IPS-20b (cell line): ENCODE measurements around the gene TESPA1.
"Not testable (repeated sequence)": the region's sequence is repeated elsewhere in the genome, so short reads cannot be mapped to it uniquely, and the experiment has no call there.

Experiments used
- H3K27ac ChIP-seq: one replicate; pipeline ENCODE4 v1.5.1; 2013; ENCODE audit warnings: low read length
- H3K27me3 ChIP-seq: 2 replicates; pipeline ENCODE4 v1.6.1; 2013; ENCODE audit warnings: mild to moderate bottlenecking, low read length, inconsistent platforms; ENCODE audit not compliant: insufficient read depth
- H3K36me3 ChIP-seq: 2 replicates; pipeline ENCODE4 v1.6.1; 2013; ENCODE audit warnings: low read depth, mild to moderate bottlenecking, inconsistent platforms, low read length, moderate library complexity; ENCODE audit not compliant: insufficient read depth
- H3K4me1 ChIP-seq: 2 replicates; pipeline ENCODE4 v1.6.1; 2013; ENCODE audit warnings: mild to moderate bottlenecking, control low read depth, inconsistent platforms, low read length, moderate library complexity; ENCODE audit not compliant: insufficient read depth
- H3K4me3 ChIP-seq: 2 replicates; pipeline ENCODE4 v1.5.1; 2013; ENCODE audit warnings: mild to moderate bottlenecking, low read length, inconsistent platforms
- H3K9ac ChIP-seq: 2 replicates; pipeline ENCODE4 v1.6.1; 2013; ENCODE audit warnings: low read depth, mild to moderate bottlenecking, inconsistent platforms, low read length, moderate library complexity
- H3K9me3 ChIP-seq: 2 replicates; pipeline ENCODE4 v1.6.1; 2013; ENCODE audit warnings: mild to moderate bottlenecking, low read depth, low read length, inconsistent platforms; ENCODE audit not compliant: insufficient read depth

Gene TESPA1

GRCh38 chr12:54956818-54957641 lies 27.5 kb downstream of the TESPA1 start:
- Histone ChIP-seq H3K27ac (no peak overlapping the region), H3K27me3 (no peaks in the 10 kb centered on the region), H3K9ac (no peak overlapping the region), H3K4me1 (peaks cover 3% of the 10 kb centered on the region; the same call in 1 of the 2 replicates), H3K36me3 (no peaks in the 10 kb centered on the region), H3K9me3 (no peaks in the 10 kb centered on the region), H3K4me3 (no peak overlapping the region)

DNA sequence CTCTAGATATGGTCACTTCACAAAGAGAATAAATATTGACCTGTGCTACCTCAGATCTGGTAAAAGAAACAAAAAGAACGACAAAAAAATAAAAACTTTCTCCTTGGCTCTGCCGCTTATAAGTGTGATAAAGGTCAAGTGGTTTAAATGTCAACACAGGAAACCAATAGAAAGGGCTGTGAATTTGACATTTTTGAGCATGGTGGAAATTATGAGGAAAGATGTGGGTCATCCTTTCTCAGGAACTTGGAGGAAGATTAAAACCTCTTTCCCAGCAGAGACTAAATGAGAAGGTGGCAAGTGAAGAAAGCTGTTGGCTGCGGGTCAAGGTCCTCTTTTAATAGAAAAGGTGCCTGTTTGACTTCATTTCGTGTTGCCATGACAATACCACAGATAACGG lies 28.2 kb downstream of the TESPA1 start:
- H3K9me3 ChIP-seq = no peaks in the 10 kb centered on the region
- no peaks in the 10 kb centered on the region for H3K36me3 ChIP-seq
- H3K27me3 ChIP-seq = no peaks in the 10 kb centered on the region
- H3K9ac ChIP-seq = no peak overlapping the region
- H3K4me3 ChIP-seq = no peak overlapping the region
- no peak overlapping the region for H3K27ac ChIP-seq
- H3K4me1 ChIP-seq = peaks cover 3% of the 10 kb centered on the region; the same call in 1 of the 2 replicates

GRCh38 chr12:54954801-54955200 lies 29.8 kb downstream of the TESPA1 start:
- Histone ChIP-seq H3K36me3 (no peaks in the 10 kb centered on the region), H3K9ac (no peak overlapping the region), H3K9me3 (no peaks in the 10 kb centered on the region), H3K4me3 (no peak overlapping the region), H3K27me3 (no peaks in the 10 kb centered on the region), H3K27ac (no peak overlapping the region), H3K4me1 (no peaks in the 10 kb centered on the region)

GRCh38 chr12:54954228-54954627 lies 30.3 kb downstream of the TESPA1 start:
- Histone ChIP-seq H3K27ac (no peak overlapping the region), H3K36me3 (no peaks in the 10 kb centered on the region), H3K9me3 (no peaks in the 10 kb centered on the region), H3K4me1 (no peaks in the 10 kb centered on the region), H3K4me3 (no peak overlapping the region), H3K27me3 (no peaks in the 10 kb centered on the region), H3K9ac (no peak overlapping the region)

DNA sequence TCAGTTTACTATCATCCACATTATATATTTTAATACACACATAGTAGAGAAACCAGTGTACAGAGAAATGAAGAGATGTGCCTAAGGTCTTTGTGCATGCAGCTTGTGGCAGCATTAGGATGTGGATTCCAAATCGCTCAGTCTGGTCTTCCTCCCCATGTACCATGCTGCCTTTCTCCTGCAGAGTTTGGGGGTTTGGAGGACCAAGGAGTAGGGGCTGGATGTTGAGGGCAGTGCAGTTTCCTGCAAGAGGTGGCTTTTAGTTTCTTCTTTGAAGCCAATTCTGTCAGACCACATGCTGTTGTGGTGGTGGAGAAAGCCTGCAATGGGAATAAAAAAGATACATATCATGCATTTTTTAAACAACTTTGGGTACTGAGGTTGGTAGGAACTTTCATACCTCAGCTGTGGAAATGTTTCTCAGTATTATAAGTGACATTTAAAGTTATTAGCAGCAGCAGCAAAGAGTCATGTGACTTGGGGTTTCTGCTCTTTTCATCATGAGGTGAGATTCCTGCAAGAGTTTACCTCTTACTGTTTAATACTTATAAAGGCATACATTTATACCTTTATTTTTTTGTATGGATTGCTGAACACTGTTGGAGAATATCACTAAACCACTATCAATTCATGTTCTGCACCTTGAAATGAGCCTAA lies 34.4 kb downstream of the TESPA1 start:
- Histone ChIP-seq H3K9me3 (no peaks in the 10 kb centered on the region), H3K9ac (no peak overlapping the region), H3K27ac (no peak overlapping the region), H3K4me3 (no peak overlapping the region), H3K27me3 (no peaks in the 10 kb centered on the region), H3K36me3 (no peaks in the 10 kb centered on the region), H3K4me1 (peaks cover 3% of the 10 kb centered on the region; the same call in 1 of the 2 replicates)

- no peaks in the 10 kb centered on the region for H3K36me3 ChIP-seq
- no peaks in the 10 kb centered on the region for H3K27me3 ChIP-seq
- H3K4me3 ChIP-seq = no peak overlapping the region
- no peak overlapping the region for H3K27ac ChIP-seq
- H3K4me1 ChIP-seq = peaks cover 3% of the 10 kb centered on the region; the same call in 1 of the 2 replicates
- no peak overlapping the region for H3K9ac ChIP-seq
- H3K9me3 ChIP-seq = no peaks in the 10 kb centered on the region
Observed at GRCh38 chr12:54949073-54949711, 35.4 kb downstream of the TESPA1 start.

GRCh38 chr12:54948171-54948570 lies 36.4 kb downstream of the TESPA1 start:
- Histone ChIP-seq H3K4me1 (peaks cover 3% of the 10 kb centered on the region; the same call in 1 of the 2 replicates), H3K27me3 (no peaks in the 10 kb centered on the region), H3K36me3 (no peaks in the 10 kb centered on the region), H3K27ac (no peak overlapping the region), H3K4me3 (no peak overlapping the region), H3K9me3 (no peaks in the 10 kb centered on the region), H3K9ac (no peak overlapping the region)

DNA sequence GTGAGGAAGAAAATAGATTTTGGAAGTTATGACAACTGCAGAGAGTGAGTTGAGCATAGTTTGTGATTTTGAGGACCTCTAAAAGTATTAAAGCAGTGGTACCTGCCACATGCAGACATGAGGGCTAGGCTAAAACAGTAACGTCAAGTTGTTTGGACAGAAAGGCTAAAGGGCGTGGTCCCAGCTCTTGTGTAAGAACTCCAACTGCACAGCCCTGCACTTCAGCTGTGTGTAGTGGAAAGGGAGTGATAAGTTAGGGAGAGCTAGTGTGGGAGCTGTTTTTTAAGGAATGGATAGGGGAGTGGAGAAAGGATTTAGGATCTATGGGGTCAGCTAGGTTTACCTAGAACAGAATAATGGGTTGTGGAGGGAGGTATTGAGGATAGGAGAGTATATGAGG lies 39.5 kb downstream of the TESPA1 start:
- Histone ChIP-seq H3K4me1 (peaks cover 8% of the 10 kb centered on the region; the same call in 1 of the 2 replicates), H3K9ac (no peak overlapping the region), H3K27me3 (no peaks in the 10 kb centered on the region), H3K9me3 (no peaks in the 10 kb centered on the region), H3K4me3 (no peak overlapping the region), H3K27ac (no peak overlapping the region), H3K36me3 (no peaks in the 10 kb centered on the region)

DNA sequence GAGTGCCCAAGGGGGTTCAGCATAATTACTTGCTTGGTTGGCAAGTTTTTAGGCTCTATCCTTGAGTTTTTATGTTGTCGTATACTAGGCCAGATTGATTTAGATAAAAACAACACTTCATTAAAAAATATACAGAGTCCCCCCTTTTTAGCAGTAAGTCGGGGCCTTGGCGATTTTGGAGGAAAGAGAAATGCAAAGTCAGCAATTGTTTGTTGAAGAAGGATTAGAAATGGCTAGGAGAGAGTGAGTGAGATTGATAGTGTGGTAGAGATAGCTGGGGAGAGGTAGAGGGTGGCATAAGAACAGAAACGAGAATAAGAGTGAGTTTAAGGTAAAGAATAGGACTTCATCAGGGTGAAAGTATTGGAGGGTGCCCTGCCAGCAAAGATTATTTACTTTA lies 41.3 kb downstream of the TESPA1 start:
- not testable (repeated sequence) for H3K36me3 ChIP-seq, H3K9me3 ChIP-seq, H3K4me1 ChIP-seq, H3K27ac ChIP-seq, H3K27me3 ChIP-seq, H3K9ac ChIP-seq, H3K4me3 ChIP-seq

- Histone ChIP-seq H3K4me1 (peaks cover 5% of the 10 kb centered on the region; the same call in 1 of the 2 replicates), H3K9me3 (no peaks in the 10 kb centered on the region), H3K4me3 (no peak overlapping the region), H3K36me3 (no peaks in the 10 kb centered on the region), H3K27ac (no peak overlapping the region), H3K27me3 (no peaks in the 10 kb centered on the region), H3K9ac (no peak overlapping the region)
Observed at GRCh38 chr12:54941659-54942058, 42.9 kb downstream of the TESPA1 start.

DNA sequence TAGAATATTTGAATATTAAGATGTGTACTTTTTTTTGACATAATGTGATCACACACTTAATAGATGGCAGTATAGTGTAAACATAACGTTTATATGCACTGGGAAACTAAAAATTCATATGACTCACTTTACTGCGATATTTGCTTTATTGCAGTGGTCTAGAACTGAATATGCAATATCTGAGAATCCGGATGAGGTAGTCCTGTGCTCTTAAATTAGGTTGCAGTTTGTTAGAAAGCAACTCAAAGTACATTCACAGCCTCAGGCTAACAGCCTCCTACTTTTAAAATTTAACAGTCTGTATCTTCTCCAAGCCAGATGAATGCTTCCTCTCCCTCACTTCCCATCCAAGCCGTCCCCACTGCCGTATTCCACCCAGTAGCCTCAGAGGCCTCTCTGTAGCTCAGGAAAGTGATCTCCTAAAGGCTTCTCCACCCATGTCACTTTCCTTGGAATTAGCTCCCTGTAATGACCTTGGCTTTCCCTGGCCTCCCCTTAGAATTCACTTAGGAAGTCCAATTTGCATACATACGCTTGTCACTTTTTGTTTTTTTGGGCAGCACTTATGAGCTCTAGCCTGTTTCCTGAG lies 43.7 kb downstream of the TESPA1 start:
- H3K27me3 ChIP-seq = no peaks in the 10 kb centered on the region
- peaks cover 5% of the 10 kb centered on the region; the same call in 1 of the 2 replicates for H3K4me1 ChIP-seq
- H3K4me3 ChIP-seq = no peak overlapping the region
- H3K27ac ChIP-seq = no peak overlapping the region
- H3K36me3 ChIP-seq = no peaks in the 10 kb centered on the region
- no peak overlapping the region for H3K9ac ChIP-seq
- H3K9me3 ChIP-seq = no peaks in the 10 kb centered on the region
